ENCODE data around the gene PROM2.

The PROM2 gene

GRCh38 chr2:95320344-95320712, 46.1 kb downstream of the PROM2 start:
- no peak overlapping the region for H3K27ac Mint-ChIP-seq
- H3K27me3 Mint-ChIP-seq (ENCODE audit: low read depth): peaks cover 10% of the 10 kb centered on the region
- peaks cover 11% of the 10 kb centered on the region for H3K4me1 Mint-ChIP-seq
- TF ChIP-seq, protein P1, sequence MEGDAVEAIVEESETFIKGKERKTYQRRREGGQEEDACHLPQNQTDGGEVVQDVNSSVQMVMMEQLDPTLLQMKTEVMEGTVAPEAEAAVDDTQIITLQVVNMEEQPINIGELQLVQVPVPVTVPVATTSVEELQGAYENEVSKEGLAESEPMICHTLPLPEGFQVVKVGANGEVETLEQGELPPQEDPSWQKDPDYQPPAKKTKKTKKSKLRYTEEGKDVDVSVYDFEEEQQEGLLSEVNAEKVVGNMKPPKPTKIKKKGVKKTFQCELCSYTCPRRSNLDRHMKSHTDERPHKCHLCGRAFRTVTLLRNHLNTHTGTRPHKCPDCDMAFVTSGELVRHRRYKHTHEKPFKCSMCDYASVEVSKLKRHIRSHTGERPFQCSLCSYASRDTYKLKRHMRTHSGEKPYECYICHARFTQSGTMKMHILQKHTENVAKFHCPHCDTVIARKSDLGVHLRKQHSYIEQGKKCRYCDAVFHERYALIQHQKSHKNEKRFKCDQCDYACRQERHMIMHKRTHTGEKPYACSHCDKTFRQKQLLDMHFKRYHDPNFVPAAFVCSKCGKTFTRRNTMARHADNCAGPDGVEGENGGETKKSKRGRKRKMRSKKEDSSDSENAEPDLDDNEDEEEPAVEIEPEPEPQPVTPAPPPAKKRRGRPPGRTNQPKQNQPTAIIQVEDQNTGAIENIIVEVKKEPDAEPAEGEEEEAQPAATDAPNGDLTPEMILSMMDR (IDR thresholded peaks at IDR 0.05; ENCODE audit: unreplicated experiment in 3 of 3): no peak
- no peak overlapping the region for H3K4me3 Mint-ChIP-seq
- H3K9me3 Mint-ChIP-seq: no peaks in the 10 kb centered on the region
- no peaks in the 10 kb centered on the region for H3K36me3 Mint-ChIP-seq (ENCODE audit: low read depth)

DNA sequence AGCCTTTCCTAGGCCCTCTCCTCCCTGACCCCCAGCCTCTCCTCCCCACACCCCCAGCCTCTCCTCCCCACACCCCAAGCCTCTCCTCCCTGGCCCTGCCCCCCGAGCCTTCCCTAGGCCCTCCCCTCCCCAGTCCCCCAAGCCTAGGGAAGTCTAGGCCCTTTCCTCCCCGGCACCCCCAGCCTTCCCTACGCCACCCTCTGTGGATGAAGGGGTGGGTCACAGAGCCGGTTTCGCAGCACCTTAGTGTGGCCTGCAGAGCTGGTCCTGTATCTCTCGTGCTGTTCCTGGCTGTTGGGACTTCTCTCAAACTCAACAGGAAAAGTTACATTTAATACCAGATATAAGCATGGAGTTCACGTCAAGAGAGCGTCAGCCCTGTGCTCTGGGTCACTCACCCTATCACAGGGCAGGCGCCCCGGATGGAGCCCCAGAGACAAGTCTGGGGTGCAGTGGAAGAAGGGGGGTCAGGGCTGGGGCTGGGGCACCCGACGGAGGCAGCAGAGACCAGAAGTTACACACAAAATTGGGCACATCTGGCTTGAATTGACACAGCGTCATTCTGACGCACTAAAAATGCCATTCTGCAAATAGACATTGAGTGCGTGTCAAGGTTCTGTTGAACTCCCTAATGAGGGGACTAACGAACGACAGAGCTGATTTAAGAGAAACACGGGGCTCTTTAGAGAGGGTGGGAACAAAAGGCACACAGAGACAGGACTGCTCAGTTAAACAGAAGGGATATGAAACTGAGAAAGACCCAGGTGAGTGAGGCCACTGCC, 46.9 kb downstream of the PROM2 start:
- no peaks in the 10 kb centered on the region for H3K9me3 Mint-ChIP-seq
- no peak overlapping the region for H3K27ac Mint-ChIP-seq
- peaks cover 10% of the 10 kb centered on the region for H3K27me3 Mint-ChIP-seq (ENCODE audit: low read depth)
- H3K4me3 Mint-ChIP-seq: no peak overlapping the region
- TF ChIP-seq, protein P1 (IDR thresholded peaks at IDR 0.05; ENCODE audit: unreplicated experiment in 3 of 3): no peak
- no peaks in the 10 kb centered on the region for H3K36me3 Mint-ChIP-seq (ENCODE audit: low read depth)
- peaks cover 7% of the 10 kb centered on the region for H3K4me1 Mint-ChIP-seq

DNA sequence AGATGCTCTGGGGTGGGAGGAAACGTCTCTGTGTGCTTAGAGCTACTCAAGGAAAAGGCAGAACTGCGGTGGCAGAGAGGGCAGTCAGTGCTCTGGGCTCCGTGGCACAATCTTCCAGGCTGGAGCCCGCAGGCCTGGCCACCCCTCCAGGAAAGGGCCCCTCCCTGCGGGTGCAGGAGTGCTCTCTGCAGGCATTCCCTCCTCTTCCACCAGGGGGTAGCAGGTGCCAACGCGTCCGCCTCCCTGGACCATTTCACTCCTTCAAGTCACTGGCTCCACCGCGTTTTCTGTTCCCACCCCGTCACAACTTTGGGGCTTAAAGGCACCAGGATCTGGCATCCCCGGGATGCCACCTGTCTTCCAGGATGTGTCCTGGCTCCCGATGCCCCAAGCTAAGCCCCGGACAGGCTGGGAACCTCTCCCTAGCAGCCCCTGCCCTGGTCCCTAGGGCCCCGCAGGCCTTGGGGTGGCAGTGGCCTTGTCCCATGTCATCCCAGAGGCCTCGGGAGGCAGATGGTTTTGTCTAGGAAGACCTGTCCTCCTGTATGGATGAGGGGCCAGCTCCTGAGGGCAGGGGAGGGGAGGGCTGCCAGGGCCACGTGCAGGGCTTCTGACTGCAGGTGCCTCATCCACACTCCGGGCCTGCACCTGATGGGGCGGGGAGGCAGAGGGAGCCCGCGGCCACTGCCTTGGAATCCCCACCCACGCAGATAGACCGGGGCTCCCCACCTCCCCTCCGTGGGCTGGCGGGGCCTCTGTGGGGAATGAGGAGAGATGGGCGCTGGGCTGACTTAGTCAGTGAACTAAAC, 49.3 kb downstream of the PROM2 start:
- Mint-ChIP-seq H3K4me3 (no peak overlapping the region), H3K36me3 (ENCODE audit: low read depth) (no peaks in the 10 kb centered on the region), H3K27ac (no peak overlapping the region), H3K4me1 (no peaks in the 10 kb centered on the region), H3K9me3 (no peaks in the 10 kb centered on the region), H3K27me3 (ENCODE audit: low read depth) (peaks cover 6% of the 10 kb centered on the region)
- TF ChIP-seq, protein P1 (IDR thresholded peaks at IDR 0.05; ENCODE audit: unreplicated experiment in 3 of 3): peak; percentile 36 to 49 (median 43)

DNA sequence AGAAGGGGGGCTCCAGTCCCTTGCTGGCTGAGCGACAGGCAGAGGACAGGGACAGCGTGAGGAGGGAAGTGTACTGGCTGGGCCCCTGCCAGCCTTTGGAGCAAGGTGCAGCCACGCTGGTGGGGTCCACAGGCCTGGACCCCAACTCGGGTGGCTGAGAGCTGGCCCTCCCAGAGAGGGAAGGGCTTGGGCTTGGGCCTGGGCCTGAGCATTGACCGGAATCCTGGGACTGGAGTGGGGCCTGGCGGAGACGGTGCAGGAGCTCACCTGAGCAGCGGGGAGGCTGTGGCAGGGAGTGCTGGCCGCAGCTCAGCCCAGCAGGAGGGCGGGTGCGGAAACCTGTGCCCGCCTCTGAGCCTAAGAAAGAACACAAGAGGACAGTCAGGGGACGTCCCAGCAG, 50.8 kb downstream of the PROM2 start:
- TF ChIP-seq, protein P1 (IDR thresholded peaks at IDR 0.05; ENCODE audit: unreplicated experiment in 3 of 3): no peak
- Mint-ChIP-seq H3K4me3 (no peak overlapping the region), H3K9me3 (no peaks in the 10 kb centered on the region), H3K27ac (no peak overlapping the region), H3K27me3 (ENCODE audit: low read depth) (peaks cover 4% of the 10 kb centered on the region), H3K4me1 (no peaks in the 10 kb centered on the region), H3K36me3 (ENCODE audit: low read depth) (no peaks in the 10 kb centered on the region)

DNA sequence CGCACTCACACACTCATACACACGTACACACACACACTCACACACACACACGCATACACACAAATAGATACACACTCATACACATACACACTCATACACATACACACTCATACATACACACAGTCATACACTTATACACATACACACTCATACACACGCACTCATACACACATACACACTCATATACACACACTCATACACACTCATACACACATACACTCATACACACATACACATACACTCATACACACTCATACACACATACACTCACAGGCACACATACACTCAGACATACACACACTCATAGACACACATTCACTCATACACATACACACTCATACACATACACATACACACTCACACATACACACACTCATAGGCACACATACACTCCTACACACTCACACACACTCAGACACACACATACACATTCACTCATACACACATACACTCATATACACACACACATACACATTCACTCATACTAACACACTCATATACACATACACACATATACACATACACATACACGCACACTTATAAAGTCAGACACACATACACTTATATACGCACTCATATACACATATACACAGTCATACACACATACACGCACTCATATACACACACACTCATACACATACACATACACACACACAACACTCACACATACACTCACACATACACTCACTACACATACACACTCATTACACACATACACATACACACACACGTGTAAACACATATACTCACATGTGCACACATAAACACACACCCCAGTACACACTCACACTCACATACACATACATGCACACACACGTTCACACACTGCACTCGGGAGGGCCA, 51.6 kb downstream of the PROM2 start:
- Mint-ChIP-seq H3K36me3 (ENCODE audit: low read depth) (no peaks in the 10 kb centered on the region), H3K27ac (no peak overlapping the region), H3K4me1 (peaks cover 4% of the 10 kb centered on the region), H3K4me3 (no peak overlapping the region), H3K27me3 (ENCODE audit: low read depth) (peaks cover 4% of the 10 kb centered on the region), H3K9me3 (no peaks in the 10 kb centered on the region)
- TF ChIP-seq, protein P1 (IDR thresholded peaks at IDR 0.05; ENCODE audit: unreplicated experiment in 3 of 3): no peak
